HG02943 (cell line): ENCODE measurements around the gene PRXL2B.

ENCODE experiments used
- ATAC-seq: cut with Tn5 transposase; IDR thresholded peaks from one replicate; pipeline ENCODE4 v1.9.1; 2021; ENCODE audit warnings: mild to moderate bottlenecking, low read depth, moderate library complexity; ENCODE audit not compliant: unreplicated experiment

PRXL2B gene

DNA sequence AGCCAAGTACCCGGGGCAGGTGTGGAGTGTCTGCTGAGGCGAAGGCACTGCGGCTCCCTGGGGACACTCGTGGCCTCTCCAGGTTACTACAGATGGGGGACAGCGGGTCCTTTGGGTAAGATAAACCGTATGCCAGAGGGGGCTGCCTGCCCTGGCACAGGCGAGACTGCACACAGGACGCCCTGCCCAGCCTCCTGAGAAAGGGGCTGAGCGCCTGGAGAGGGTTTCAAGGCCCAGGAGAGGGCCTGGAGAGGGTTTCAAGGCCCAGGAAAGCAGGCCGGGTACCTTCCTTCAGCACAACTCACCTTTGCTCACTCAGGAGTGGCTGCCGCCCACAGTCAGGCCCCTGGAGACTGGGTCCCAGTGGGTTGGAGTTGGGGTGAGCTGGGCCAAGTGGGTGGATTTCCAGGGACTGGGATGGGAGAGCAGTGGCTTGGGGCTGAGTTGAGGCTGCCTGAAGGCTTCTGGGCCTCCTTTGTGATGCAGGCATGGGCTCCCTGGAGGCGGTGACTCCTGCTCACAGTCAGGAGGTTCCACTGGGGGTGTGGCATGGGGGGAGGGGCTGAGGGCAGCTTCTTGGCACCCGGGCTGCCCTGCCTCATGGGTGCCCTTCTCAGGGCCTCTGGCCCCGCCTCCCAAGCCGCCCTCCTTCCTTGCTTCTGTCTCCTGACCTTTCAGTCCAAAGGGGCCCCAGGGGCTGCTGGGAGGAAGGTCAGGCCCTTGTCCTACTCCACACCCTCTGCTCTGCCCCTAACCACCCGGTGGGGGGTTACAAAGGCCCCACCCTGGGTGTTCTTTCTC lies 46.2 kb downstream of the PRXL2B start, which contains the start of gene MMEL1:
MMEL1 (minus strand) TSS at position 456 of the 801 bp plus-strand sequence. CDS start 3,532 bp downstream, outside the sequence.
- no peak for ATAC-seq

DNA sequence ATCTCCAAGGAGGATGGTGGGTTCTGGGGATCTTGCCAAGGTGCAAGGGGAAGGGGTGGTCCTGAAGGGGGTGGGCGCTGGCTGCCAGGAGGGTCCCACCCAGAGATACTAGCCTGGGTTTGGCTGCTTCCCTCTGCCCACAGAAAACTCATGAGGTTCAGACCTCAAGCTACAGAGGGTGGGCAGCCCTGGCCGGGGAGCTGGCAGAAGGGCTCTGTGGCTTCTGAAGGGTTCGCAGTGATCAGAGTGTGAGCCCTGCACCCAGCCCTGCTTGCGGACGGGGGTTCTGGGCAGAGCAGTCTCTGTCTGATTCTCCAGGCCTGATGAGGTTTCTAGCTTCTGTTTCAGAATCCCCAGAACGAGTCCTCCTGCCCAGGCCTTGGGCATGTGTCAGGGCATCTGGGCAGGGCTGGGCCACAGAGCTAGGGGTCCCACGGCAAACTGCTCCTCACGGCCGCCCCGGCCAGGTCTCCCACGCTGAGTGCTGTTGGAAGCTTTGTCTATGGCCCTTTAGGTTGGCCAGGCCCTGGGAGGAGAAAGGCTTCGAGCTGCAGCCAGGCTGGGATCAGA lies 46.9 kb downstream of the PRXL2B start:
- no peak for ATAC-seq

DNA sequence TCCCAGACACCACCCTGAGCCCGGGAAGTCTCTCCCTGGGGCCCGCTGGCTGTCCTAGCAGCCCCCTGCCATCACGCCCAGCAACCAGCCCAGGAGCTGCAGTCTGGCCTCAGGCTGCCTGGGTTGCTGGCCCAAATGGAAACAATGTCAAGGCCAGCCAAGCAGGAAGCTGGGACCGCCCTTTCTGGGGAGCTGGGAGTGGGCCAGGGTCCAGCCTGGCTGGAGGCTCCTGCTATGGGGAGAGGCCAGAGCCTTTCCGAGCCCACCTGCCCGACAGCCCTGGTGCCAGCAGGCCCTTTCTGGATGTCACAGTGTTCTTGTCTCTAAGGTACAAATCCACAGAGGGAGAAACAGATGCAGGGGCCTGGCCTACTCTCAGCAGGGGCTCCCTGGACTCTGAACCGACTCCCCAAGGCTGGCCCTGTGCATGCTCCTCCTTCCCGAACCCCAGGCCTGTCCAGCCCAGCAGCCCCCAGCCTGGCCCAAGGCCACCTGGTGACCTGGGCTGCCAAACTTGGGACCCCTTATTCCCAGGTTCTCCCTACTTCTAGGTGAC lies 47.4 kb downstream of the PRXL2B start:
- ATAC-seq: no peak

DNA sequence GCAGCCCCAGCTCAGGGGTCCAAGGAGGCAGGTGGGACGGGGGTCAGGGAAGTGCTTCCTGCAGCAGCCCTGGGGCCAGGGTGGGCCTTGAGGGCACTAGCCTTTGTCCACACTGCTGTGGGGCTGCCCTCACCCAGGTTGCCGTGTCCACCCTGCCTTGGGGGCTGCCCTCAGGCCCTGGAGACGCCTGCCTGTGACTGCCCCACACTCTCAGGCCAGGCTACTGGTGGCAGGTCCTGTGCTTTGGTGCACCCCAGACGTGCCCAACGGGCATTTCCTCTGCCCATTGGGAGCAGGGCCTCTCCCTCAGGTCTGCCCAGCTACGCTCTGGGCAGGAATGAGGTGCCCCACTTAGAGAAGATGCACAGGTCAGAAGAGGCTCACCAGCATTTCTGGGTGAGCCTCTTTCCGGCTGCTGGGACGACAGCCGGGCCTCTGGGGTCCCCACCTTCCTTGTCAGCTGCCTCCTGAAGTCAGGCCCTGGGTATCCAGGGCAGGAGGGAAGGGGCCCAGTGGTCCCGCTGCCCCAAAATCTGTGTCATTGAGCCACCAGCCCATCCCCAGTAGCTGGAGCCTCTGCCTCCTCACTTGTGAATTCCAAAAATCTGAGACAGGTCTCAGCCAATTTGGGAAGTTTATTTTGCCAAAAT lies 48.9 kb downstream of the PRXL2B start:
- no peak for ATAC-seq

DNA sequence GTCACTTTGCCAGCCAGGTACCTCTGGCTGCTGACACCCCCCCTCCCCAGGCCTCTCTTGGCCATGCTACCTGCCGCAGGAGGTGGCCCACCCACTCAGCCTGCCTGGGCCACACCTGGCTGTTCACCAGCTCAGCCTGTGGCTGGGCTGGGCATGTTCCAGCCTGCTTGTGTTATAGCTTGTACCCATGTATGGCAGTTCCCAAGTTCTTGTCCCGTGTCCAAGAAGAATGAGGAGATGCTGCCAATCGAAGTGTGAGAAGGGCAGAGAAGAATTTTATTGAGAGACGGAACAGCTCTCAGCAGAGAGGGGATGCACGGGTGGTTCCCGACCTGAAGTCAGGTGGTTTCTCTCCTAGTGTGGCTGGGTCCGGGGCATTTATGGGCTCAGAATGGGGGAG lies 50.2 kb downstream of the PRXL2B start:
- no peak for ATAC-seq

DNA sequence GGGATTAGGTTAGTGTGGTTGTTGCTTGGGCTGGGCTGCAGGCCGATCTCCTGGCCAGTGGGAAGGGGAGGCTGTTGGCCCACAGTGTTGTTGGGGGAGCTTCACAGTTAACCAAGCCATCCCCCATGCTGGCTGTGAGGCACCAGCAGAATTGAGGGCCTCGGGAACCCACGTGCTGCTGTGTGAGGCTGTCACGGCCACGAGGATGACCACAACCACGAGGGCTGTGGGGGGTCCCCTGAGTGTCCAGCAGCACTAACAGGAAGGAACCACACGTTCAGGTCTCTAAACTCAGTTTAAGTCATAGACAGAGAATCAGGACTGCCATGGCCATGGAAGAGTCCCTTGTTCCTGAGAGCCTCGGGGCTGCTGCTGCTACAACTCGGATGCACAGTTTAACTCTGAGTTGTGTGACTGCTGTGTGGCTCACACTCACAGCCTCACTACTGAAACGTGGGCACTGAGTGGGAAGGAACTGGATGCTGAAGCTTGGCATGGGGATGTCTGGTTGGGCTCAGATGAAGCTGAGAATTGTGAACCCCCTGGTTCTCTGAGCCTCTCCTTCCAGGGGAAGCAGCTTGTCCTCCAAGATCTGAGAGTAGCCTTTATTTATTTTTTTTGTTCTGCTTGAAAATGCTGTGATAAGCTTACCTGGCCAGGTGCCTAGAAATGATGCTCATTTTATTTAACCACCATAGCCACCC lies 51.0 kb downstream of the PRXL2B start:
- ATAC-seq: no peak

DNA sequence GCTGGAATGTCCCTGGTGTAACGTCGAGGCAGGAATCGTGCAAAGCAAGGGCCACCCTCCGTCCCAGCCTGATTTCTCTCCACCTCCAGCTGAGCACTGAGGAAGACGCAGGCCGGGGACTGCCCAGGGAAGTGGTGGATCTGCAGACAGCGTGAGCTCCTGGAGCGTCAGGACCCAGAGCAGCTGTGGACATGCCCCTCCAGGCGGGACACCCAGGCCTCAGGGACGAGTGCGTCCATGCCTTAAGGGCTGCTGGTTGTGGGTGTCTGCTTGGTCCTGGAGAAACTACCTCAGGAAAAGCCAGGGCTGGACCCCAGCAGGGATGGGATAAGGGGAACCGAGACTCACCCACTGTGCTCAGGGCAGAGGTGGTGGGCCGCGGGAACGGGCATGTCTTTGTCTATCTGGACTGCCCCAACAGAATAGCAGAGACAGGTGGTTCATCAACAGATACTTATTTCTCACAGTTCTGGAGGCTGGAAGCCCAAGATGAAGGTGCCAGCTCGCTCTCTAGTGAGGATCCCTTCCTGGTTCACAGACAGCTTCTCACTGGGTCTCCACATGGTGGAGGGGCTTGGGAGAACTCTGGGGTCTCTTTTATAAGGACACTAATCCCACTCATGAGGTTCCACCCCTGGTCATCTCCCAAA lies 52.0 kb downstream of the PRXL2B start:
- ATAC-seq: no peak

DNA sequence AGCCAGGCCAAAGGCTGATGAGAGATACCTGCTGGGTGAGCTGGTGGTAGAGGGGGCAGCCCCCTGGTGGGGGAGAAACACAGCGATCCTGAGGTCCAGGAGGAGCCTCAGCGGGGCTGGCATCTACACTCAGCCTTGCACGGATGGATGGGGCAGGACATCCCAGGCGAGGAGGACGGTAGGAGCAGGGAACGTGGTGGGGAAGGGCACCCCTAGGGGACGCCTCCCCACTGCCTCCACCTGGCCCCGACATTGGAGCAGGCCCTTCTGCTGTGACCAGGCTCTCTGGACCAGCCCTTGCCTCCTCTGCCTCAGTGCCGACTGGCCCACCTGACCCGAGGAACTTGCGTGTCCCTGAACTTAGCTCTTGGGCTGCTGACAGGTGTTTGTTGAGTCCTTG lies 52.6 kb downstream of the PRXL2B start:
- ATAC-seq: no peak

DNA sequence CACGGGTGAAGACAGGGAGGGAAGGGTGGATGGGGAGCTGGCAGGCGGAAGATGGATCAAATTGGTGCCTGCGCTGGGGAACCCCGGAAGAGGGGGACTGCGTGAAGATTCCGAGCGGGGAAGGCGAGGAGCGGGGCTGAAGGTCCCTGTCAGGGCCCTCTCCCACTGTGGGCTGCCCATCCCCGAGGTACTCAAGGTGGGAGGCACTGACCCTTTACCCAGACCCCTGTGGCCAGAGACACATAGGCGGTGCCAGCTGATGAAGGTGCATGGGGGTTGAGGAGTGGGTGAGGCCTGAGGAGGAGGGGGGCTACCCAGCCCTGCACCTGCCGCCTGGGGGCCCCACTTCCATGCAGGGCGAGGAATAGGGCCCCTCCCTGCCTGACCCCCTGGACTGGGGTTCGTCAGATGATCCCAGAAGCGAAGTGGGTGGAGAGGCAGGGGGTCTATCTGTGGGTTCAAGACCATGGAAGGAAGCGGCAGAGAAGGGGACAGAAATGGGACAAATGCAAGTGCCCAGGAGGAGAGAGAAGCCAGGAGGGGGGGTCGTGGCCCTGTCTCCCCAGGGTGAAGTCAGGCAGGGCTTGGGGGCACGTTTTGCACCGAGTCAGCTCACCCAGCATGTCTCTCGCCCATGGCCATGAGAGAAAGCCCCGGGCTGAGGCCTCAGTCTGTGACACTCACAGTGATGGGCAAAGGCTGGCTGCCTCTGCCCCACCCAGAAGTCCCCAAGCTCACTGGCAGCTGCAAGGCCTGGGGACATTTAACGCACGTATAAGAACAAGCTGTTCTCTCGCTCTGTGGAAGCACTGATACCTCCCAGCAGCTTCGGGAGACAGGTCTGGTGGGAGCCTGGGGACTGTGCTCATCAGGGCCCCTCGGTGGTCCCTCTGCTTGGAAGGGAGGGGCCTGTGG lies 53.3 kb downstream of the PRXL2B start:
- no peak for ATAC-seq

DNA sequence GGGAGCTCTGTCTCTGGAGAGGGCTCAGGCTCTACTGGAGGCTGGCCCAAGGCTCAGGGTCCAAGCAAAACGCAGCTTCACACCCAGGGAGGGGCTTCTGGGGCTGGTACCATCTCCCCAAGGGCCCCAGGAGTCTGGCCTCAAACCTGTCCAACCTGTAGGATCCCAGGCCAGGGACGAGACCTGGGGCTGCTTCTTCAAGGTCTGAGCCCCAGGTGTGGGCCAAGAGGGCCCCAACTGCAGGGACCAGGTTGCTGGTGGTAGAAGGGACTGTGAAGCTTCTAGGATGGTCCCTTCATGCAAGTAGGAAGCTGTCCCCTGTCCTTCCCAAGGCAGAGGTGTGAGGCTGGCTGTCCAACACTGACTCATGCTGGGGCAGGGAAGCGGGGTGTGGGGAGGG lies 54.0 kb downstream of the PRXL2B start:
- no peak for ATAC-seq
